GM19351 (cell line): ENCODE results near the gene CBFA2T2.
"Not testable (repeated sequence)": the region's sequence is repeated elsewhere in the genome, so short reads cannot be mapped to it uniquely, and the experiment has no call there.

Source experiments
- ATAC-seq: cut with Tn5 transposase; IDR thresholded peaks from one replicate; pipeline ENCODE4 v1.9.1; 2021; ENCODE audit warnings: mild to moderate bottlenecking, moderate library complexity; ENCODE audit not compliant: unreplicated experiment

CBFA2T2 gene

GRCh38 chr20:33470457-33470856, 19.4 kb upstream of the CBFA2T2 start:
- no peak for ATAC-seq

- ATAC-seq, result no peak
Measured at GRCh38 chr20:33470866-33471265, 19.0 kb upstream of the CBFA2T2 start.

GRCh38 chr20:33472868-33473435, 16.9 kb upstream of the CBFA2T2 start:
- no peak for ATAC-seq

GRCh38 chr20:33474097-33474873, 15.6 kb upstream of the CBFA2T2 start:
- no peak for ATAC-seq

GRCh38 chr20:33474963-33475362, 14.9 kb upstream of the CBFA2T2 start:
- no peak for ATAC-seq

- ATAC-seq, result no peak
Measured at GRCh38 chr20:33475381-33476152, 14.3 kb upstream of the CBFA2T2 start.

GRCh38 chr20:33477386-33478234, 12.3 kb upstream of the CBFA2T2 start:
- ATAC-seq, result no peak

- ATAC-seq, result no peak
Measured at GRCh38 chr20:33480048-33480447, 9.8 kb upstream of the CBFA2T2 start.

GRCh38 chr20:33481431-33481941, 8.4 kb upstream of the CBFA2T2 start:
- no peak for ATAC-seq

- ATAC-seq, result no peak
Measured at GRCh38 chr20:33482581-33482980, 7.3 kb upstream of the CBFA2T2 start.

GRCh38 chr20:33483186-33483585, 6.7 kb upstream of the CBFA2T2 start:
- not testable (repeated sequence) for ATAC-seq

- ATAC-seq, result no peak
Measured at GRCh38 chr20:33488201-33488600, 1.7 kb upstream of the CBFA2T2 start.

GRCh38 chr20:33488661-33489494, 1.0 kb upstream of the CBFA2T2 start:
- ATAC-seq, result not testable (repeated sequence)

GRCh38 chr20:33489495-33490022, 337 bp upstream of the CBFA2T2 start:
- ATAC-seq, result peak; percentile 90

GRCh38 chr20:33490934-33491656, 1.2 kb downstream of the CBFA2T2 start:
- ATAC-seq, result no peak

GRCh38 chr20:33493076-33493766, 3.3 kb downstream of the CBFA2T2 start:
- no peak for ATAC-seq

- not testable (repeated sequence) for ATAC-seq
Measured at GRCh38 chr20:33496776-33497175, 6.9 kb downstream of the CBFA2T2 start.

- ATAC-seq, result no peak
Measured at GRCh38 chr20:33499355-33499754, 9.5 kb downstream of the CBFA2T2 start.
